Germinal center (tissue), 1 donor: ENCODE results near the gene EVA1B.

Experiments
- DNase-seq: peaks from one replicate; pipeline ENCODE4 v3.0.0; 2012; ENCODE audit warnings: mixed read lengths, low spot score

The EVA1B gene

DNA sequence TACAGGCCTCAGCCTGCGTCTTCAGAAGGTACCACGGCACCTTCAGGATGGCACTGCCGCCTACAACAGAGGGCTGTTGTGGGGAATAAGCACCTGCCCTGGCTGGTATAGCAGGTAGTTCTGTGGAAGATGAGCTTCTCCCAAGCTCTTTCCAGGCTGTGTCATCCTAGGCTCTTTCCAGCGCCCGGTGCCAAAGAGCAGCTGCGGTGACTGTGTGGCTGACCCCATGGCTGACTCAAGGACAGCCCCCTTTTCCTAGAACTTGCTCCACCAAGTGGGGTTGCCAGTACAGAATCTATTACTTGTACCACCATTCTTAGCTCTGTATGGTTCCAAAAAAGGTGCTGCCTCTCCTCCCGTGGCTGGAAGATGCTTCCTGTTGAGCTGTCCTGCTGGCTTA, 21.9 kb upstream of the EVA1B start:
- no peak for DNase-seq

DNA sequence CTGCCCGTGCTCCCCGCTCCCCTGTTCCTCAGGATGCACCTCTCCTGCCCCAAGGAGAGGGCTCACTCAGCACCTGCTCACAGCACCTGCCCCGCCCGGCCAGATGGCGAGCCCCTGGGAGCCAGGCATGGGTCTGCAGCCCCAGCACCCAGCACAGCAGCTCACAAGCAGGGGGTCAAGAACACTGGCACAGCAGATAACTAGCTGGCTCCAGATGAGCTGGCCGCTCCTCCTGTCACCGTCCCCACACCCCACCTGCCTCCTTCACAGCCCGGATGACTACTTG, 20.9 kb upstream of the EVA1B start:
- no peak for DNase-seq

DNA sequence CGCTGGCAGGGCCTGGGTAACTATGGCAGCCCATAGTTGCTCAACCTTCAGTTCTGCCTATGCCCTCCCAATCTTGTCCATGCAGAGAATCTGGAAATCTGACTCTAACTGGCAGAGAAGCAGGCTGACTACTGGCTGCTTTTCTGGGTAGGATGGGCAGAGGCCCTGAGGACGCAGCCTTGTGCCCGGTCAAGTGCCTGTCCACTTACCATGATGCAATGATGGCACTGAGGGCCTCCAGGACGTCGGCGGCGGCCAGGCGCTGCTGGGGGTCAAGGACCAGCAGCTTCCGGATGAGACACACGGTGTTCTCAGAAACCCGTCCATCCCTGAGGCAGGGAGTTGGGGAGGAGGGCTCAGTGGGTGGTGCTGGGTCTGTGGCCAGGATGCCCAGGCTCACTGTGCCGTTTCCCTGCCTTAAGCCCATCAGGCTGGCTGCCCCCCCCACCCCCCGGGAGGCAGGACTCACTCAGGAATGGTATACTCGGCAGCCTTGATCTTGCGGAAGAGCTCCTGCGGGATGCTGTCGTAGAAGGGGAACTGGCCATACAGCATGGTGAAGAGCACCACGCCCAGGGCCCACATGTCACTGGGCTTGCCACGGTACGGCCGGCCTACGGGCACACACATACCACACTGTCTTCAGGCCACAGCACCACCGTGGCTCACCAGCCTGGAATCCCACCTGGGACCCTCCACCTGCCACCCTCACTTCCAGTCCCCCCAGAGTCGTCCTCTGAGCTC, 20.4 kb upstream of the EVA1B start:
- no peak for DNase-seq

DNA sequence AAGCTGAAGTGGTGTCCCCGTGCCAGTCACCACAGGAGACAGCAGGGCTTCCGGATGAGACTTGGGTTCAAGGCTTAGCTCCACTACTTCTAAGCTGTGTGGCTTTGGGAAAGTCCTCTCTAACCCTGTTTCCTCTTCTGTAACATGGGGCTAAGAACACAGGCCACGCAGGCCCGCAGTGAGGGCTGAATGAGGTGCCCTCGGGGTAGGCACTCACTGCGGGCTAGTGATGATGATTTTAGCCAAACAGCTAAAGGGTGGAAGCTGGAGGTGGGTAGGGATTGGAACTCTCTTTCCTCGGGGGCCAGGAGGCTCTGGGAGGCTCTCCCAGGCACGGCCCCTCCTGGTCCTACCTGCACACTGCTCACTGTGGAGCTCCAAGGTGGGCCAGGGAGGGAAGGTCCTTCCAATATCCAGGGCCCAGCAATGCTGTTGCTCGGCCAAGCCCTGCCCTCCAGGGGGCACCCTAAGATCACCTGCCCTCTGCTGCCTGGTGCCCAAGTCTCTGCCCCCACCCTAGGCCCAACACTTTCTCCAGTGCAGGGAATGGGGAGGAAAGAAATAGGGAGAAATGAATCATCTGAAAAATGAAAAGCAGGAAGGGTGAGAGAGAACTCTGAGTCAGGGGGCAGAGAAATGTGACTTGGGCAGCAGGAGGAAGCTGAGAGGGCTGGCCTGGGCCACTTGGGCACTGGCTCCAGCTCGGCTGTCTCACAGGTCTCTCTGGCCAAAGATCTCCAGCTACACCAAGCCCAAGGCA, 19.2 kb upstream of the EVA1B start:
- peak; percentile 25 for DNase-seq

DNA sequence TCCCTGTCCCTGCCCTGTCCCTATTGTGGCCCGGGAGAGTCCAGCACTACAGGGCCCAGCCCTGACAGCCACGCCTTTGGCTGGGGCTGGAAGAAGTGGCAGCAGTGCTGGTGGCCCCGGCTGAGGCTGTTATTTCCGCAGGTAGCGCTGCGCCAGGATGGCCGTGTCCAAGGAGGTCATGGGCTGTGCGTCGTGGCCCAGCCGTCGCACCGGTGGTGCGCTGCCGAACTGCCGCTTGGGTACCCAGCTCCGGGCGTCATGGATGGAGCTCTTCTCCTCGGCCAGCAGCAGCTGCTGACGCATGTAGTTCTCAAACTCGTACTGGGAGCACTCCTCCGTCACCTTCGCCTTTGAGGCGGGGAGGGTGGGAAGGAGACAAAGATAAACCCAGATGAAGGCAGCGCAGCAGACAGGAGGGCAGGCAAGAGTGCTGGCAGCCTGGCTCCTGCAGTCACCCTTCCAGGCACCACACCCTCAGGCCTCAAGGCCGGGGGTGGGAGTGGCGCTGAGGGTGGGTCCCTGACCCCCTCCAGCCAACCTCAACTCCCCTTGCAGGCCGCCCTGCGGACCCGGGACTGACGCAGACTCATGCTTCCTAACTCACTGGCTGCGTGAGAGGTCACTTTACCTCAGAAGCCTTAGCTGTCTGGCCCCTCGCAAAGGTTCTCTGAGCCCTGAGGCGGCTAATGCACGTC, 18.3 kb upstream of the EVA1B start:
- DNase-seq: no peak

DNA sequence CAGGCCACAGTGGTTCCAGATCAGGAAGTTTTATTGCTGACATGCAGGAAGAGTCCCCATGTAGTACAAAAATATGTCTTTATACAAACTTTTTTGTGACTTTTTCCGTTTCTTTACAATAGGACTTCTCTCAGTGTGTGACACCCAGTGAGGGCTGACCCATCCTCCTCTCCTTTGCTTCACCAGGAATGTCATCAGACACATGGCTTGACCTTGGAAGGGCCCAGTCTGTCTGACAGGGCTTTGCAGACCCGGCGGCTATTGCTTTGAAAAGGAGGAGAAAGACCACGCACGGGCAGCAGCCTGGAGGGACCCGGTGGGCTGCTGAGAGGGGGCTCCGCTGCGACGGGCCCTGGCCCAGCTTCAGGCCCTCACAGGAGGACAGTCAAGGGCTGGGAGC, 16.2 kb upstream of the EVA1B start:
- DNase-seq: no peak

DNA sequence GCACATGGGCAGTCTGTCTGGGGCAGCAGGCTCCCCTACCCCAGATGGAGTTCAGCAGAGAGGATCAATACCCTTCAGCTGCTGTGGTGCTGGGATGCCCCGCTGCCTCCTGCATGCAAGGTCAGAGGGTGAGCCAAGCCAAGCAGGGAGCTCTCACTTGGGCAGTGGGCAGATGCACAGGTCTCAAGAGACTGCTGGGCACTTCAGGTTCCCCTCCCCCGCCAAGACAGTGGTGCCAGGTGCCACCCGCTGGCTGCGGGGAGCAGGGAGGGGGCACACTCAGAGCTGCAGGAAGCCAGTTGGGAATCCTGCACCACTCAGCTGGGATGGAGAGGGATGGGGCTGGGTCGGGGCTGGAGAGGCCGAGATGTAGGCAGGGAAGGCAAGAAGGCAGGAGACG, 15.8 kb upstream of the EVA1B start:
- DNase-seq: no peak

DNA sequence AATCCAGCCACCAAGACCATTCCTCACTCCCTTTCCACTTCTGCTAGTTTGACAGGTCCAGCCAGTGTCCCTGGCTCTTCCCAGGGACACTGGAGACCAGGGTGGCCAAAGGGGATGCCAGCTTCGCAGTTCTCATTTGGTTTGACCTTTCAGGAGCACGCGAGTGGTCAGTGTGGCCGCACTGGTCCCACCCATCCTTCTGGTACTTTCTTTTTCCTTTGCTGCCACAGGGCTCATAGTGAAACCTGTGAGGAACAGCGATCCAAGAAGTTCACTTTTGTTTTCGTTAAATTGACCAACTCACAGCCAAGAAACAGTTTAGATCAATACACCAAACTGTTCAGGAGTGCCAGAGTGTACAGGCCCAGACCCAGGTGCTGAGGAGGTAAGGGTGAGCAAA, 14.4 kb upstream of the EVA1B start:
- DNase-seq: no peak

DNA sequence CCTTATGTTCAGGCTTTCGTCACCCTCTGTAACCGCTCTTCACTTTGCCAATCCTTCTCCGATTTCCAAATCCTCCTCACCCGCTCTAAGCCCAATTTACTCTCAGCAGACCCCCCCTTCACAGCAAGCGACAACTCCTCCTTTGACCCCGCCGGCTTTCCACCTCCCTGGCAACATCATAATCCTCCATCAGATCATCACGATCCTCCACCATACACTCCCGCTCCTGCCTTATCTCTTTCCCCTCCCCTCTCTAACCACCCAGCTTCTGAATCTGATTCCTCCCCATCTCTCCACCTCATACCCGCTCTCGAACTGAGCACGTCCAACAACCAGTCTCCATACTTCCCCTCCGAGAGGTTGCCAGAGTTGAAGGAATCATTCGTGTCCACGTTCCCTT, 7.5 kb upstream of the EVA1B start:
- no peak for DNase-seq

DNA sequence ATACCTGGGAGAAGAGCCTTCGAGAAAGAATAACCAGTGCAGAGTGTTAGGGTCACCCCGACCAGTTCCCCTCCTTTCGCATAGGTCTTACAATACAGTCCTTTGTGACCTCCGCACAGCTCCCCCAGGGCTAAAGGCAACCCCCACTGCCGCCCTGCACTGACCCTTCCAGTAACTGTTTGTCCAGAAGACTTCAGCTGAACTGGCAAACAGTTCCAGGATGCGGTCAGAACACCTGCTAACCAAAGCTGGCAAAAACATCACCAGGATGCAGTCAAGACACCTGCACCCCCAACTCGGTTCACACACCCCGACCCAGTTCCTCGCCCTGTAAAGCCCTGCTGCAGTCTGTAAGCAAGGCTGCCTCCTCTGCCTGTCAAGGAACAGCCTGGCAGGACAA, 6.4 kb upstream of the EVA1B start:
- DNase-seq: no peak

DNA sequence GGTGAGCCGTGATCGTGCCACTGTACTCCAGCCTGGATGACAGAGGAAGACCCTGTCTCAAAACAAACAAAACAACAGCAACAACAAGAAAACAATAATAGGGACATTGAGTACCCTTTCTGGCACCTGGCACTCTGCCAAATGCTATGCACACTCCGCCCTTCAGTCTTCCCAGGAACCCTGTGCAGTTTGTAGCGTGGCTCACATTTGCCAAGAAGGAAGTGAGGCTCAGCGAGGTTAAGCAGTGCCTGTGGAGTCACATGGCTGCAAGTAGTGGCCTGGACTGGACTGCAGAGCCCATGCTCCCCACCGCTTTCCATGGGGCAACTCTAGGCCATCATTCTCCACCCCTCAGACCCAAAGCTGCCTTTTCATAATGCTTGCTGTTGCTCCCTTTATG, 5.3 kb upstream of the EVA1B start:
- DNase-seq: no peak

DNA sequence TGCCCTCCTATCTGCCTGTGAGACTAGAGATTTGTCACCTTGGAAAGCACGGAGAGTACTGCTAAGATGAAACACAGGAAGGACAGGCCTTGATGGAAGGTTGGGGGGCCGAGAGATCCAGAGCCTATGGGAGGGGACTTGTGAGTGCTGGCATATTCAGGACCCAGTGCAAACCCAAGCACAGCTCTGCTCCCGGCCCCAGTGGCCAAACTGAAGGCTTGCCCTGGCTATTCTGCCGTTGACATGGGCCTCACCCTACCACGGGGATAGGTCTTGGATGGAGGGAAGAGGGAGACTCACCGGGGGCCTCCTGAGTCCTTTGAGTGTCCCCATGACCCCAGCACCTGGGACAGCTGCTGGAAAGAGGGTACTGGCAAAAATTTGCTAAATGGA, 4.6 kb upstream of the EVA1B start:
- no peak for DNase-seq

DNA sequence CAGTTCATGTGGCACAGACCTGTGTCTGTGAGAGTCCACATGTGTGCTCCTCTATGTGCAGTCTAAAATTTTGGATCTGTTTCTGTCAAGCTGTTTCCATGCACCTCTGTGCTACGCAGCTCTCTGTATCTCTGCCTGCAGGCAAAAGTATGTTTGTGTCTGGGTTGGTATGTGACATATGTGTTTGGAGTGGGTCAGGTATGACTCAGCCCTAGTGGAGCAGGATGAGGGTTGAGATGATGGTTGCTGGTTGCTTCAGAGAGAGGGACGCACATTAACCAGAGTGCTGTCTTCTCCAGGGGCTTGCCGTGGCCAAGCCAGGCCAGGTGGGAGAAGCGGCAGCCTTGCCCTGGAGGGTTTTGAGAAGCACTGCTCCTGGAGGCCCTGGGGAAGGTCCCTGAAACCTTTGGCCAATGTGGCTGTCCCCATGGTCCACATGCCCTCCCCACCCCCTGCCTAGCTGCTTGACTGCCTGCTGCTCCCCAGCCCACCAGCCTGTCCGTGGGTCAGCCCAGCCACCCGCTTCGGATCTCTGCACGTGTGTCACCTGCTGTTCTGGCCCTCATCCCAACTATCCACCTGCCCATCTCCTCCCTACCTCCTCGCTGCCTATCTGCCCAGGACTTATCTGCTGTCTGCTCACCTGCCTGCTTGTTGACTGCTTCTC, 4.1 kb upstream of the EVA1B start:
- DNase-seq: no peak

DNA sequence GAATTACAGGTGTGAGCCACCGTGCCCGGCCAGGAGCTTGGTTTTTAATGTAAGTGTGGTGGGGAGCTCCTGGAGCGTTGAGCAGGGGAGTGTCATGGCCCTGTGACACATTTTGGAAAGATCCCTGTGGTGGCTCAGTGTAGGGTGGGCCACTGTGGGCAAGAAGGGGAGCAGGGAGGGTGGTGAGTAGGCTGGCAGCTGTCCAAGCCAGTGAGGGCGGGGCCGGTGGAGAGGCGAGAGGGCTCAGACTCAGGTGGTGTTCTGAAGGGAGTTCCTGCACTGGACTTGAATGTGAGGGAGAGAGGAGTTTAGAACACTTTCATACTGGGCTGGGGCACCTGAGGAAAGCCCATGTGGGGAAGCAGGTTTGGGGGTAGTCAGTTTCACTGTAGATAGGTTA, 3.1 kb upstream of the EVA1B start:
- DNase-seq: no peak

DNA sequence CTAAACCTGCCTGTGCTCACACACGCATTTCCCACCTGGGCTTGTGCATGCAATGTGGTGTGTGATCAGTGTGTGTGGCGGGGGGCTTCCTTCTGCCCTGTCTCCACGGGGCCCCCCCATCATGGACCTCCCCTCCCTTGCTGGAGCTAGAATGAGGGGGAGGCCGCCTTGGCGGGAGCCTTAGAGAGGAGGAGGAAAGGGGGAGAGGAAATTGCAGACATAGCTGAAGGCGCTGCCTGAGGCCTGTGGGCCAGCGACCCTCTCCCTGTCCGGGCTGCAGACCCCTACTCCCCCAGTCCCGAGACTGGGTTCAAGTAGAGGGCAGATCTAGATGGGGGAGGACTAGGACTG, 883 bp upstream of the EVA1B start:
- DNase-seq: no peak

DNA sequence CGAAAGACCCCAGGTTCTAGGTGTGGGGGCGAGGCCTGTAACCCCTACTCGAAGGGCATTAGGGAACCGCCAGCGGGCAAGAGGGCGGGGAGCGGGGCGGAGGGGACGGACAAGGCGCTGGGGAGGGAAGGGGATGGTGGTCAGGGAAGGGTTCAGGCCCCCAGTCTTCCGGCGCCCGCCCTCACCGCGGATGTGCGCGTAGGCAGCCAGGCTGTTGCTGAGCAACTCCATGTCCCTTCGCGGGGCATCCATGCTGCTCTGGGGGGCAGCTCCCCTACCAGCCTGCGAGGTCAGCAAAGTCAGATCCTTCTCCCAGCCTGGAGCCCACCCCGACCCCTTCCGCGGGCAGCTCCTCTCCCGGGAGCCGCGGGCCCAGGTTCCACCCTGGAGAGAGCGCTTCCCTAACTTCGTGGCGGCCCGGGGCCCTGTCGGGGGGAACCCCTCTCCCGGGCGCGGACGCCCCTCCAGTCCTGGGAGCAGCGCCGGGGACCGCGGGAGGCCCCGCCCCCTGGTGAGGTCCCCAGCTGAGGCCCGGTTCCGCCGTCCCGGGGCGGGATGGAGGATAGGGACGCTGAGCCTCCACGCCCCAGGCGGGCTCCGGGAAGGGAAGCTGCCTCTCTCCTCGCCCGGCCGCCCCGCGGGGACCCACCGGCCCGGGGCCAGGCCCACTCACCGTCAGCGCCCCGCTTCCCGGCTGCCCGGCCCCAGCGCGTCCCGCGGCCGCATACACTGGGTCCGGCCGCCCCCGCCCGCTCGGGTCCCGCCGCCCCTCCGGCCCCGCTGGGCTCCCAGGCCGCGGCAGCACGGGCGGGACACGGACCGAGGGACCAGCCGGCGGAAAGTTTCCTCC, 434 bp downstream of the EVA1B start:
- DNase-seq: peak; percentile 42

DNA sequence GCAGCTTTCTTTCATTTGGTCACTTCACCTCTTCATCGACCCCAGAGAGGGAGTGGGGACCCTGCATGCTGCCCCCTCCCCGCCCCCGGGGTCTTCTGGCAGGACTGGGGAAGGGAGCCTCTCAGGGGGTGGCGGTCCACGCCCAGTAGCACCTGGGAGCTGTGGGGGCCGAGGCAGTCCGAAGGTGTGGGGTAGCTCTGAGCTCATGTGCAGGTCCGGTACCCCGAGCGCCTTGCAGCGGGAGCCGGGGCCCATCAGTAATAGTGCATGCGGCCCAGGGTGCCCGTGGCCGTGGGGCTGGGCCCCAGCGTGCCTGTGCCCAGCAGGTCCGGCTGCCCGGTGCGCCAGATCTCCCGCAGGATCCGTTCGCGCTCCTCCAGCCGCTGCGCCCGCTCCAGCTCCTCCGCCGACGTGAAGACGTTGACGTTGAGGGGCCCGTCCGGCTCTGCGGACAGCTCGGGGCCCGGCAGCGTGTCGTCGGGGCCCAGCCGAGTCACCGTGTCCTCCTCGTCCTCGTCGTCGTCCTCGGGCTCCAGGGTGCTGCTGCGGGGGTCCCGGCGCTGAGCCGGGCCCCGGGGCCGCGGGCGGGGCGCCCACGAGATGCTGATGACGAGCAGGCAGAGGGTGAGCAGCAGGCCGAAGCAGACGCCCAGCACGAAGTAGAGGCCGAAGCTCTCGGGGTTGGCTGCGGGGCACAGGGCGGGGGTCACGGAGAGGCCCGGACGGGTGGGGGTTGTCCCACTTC, 1.2 kb downstream of the EVA1B start:
- DNase-seq: no peak

DNA sequence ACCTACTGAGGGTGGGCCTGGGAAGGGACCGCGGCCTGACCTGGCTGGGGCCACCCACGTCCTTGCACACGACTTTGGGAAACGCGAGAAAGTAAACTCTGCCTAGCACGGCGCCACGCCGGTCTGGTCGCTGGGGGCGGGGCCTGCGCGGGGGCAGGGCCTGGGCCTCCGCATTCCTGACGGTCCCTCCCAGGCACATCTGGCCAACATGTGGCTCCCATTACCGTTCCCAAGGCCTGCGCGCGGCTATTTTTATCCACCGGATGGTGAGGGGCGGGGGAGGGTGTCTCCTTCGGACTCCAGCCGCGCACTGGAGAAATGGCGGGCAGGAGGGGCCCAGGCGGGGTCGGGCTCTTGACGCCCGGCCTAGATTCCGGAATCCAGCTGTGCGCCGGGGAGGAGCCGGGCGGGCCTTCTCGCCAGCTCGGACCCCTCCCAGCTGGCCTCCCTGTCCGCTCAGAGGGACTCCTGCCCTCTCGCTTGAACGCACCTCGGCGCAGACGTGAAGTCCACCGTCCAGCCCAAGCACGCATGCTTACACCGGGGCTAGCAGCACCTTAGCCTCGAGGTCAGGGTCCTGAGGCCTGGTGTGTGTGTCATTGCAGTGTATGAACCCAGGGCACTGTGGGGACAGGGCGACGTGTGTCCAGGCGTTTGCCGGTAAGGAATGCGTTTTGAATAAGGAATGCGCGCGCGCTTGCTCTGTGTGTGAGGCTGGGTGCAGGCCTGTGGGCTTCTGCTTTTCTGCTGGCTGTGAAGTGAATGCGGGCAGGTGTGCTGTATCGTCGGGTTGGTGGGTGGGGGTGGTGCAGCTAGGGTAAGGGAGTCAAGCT, 2.1 kb downstream of the EVA1B start:
- DNase-seq: peak; percentile 44

DNA sequence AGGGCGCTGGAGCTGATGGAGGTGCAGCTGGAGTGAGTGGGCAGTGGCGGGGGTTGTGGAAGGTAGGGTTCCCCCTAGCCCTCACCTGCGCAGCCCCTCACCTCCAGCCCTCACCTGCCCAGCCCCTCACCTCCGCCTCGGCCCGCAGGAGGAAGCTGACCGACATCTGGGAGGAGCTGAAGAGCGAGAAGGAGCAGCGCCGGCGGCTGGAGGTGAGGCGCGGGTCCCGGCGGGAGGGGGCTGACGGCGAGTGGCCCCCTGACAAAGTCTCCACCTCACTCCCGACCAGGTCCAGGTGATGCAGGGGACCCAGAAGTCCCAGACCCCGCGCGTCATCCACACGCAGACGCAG, 2.7 kb downstream of the EVA1B start:
- no peak for DNase-seq

DNA sequence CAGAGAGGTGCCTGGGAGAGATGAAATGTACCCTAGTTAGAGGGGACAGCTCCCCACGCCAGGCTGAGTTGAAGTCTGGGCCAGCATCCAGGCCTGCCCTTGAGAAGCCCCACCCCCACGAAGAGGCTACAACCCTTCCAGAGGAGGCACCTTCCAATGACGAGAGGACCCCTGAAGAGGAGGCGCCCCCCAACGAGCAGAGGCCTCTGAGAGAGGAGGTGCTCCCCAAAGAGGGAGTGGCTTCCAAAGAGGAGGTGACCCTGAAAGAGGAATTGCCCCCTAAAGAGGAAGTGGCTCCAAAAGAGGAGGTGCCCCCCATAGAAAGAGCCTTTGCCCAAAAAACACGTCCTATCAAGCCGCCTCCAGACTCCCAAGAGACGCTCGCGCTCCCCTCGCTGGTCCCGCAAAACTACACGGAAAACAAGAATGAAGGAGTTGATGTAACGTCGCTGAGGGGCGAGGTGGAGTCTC, 3.1 kb downstream of the EVA1B start:
- DNase-seq: peak; percentile 67
